IMR-90 (cell line): ENCODE results near the gene KRTAP29-1. TPM values are rescaled to one million over a fixed set of nuclear protein-coding genes. Genes with fewer than 3 reads are reported as not detected.

ENCODE experiments used
- ATAC-seq: fragments of 200-7000 bp; cut with Tn5 transposase; 2 replicates; pipeline ENCODE4 v1.9.1; 2020; ENCODE audit warnings: low read depth, mild to moderate bottlenecking, moderate library complexity
- BruUV-seq: library from RNA; stranded (reverse); fragments of 400-500 nt; replicated peaks from 2 replicates; lab custom pipeline; 2021; lab: Mats Ljungman, UMichigan
- CTCF ChIA-PET: fragments of 300-600 bp; formaldehyde crosslinking; extraction: SDS; loops from one replicate; lab custom pipeline; 2021; ENCODE audit warnings: antibody characterized with exemption; lab: Yijun Ruan, JAX
- POLR2A ChIA-PET: fragments of 300-600 bp; sonication (Branson Sonifier 250); formaldehyde crosslinking; loops from one replicate; lab custom pipeline; 2022; ENCODE audit warnings: antibody characterized with exemption; ENCODE audit not compliant: unreplicated experiment; lab: Charles Lee
- DNase-seq: peaks from one replicate; pipeline ENCODE4 v3.0.0; 2013
- H2AFZ ChIP-seq: replicated peaks from 2 replicates; pipeline ENCODE3; 2013; ENCODE audit warnings: low read length, mild to moderate bottlenecking; ENCODE audit not compliant: poor library complexity
- H2AK5ac ChIP-seq: 2 replicates; pipeline ENCODE4 v1.6.1; 2013; ENCODE audit warnings: low read depth, low read length, inconsistent platforms
- H2AK9ac ChIP-seq: replicated peaks from 2 replicates; pipeline ENCODE3; 2013; ENCODE audit warnings: mild to moderate bottlenecking, low read depth, low read length, moderate library complexity; ENCODE audit not compliant: poor library complexity
- H2BK120ac ChIP-seq: 2 replicates; pipeline ENCODE4 v1.6.1; 2013; ENCODE audit warnings: low read depth, low read length, inconsistent platforms
- H2BK15ac ChIP-seq: 3 replicates; pipeline ENCODE4 v1.6.1; 2013; ENCODE audit warnings: low read depth, low read length, inconsistent platforms
- H2BK20ac ChIP-seq: 2 replicates; pipeline ENCODE4 v1.6.1; 2013; ENCODE audit warnings: low read depth, mild to moderate bottlenecking, inconsistent platforms, low read length, moderate library complexity
- H2BK5ac ChIP-seq: 2 replicates; pipeline ENCODE4 v1.6.1; 2013; ENCODE audit warnings: mild to moderate bottlenecking, low read depth, low read length, inconsistent platforms; ENCODE audit not compliant: poor library complexity, severe bottlenecking
- H3K14ac ChIP-seq: replicated peaks from 2 replicates; pipeline ENCODE4 v1.6.1; 2013; ENCODE audit warnings: low read depth, low read length, inconsistent platforms
- H3K18ac ChIP-seq: 2 replicates; pipeline ENCODE4 v1.6.1; 2013; ENCODE audit warnings: low read depth, low read length, control low read depth
- H3K23ac ChIP-seq: 2 replicates; pipeline ENCODE4 v1.6.1; 2013; ENCODE audit warnings: low read depth, low read length, inconsistent platforms
- H3K27ac ChIP-seq: 2 replicates; pipeline ENCODE4 v1.5.1; 2013; ENCODE audit warnings: mild to moderate bottlenecking, control low read depth, low read length; ENCODE audit not compliant: insufficient read depth
- H3K27me3 ChIP-seq: 2 replicates; pipeline ENCODE4 v1.6.1; 2013; ENCODE audit warnings: low read length; ENCODE audit not compliant: control insufficient read depth, insufficient read depth
- H3K36me3 ChIP-seq: 2 replicates; pipeline ENCODE4 v1.6.1; 2013; ENCODE audit warnings: low read length, mixed read lengths; ENCODE audit not compliant: control insufficient read depth, insufficient read depth
- H3K4ac ChIP-seq: 2 replicates; pipeline ENCODE4 v1.6.1; 2013; ENCODE audit warnings: low read depth, low read length, inconsistent platforms
- H3K4me1 ChIP-seq: 2 replicates; pipeline ENCODE4 v1.6.1; 2013; ENCODE audit warnings: low read length, mixed read lengths; ENCODE audit not compliant: control insufficient read depth, insufficient read depth
- H3K4me2 ChIP-seq: 2 replicates; pipeline ENCODE4 v1.6.1; 2013; ENCODE audit warnings: low read depth, mild to moderate bottlenecking, control low read depth, low read length, moderate library complexity
- H3K4me3 ChIP-seq: 2 replicates; pipeline ENCODE4 v1.5.1; 2013; ENCODE audit warnings: low read depth, mild to moderate bottlenecking, control low read depth, low read length, moderate library complexity; ENCODE audit not compliant: insufficient read depth
- H3K56ac ChIP-seq: 2 replicates; pipeline ENCODE4 v1.6.1; 2013; ENCODE audit warnings: low read length, inconsistent platforms; ENCODE audit not compliant: insufficient read depth; ENCODE audit errors: extremely low read depth
- H3K79me1 ChIP-seq, 2 experiments: 2 replicates each; pipeline ENCODE4 v1.6.1; 2013; ENCODE audit warnings: low read length in 2 of 2, inconsistent platforms in 1 of 2, low read depth in 1 of 2
- H3K9ac ChIP-seq: 2 replicates; pipeline ENCODE4 v1.6.1; 2013; ENCODE audit warnings: low read depth, low read length, control low read depth
- H3K9me1 ChIP-seq: 2 replicates; pipeline ENCODE4 v1.6.1; 2013; ENCODE audit warnings: low read length, inconsistent platforms; ENCODE audit not compliant: insufficient read depth
- H3K9me3 ChIP-seq: 2 replicates; pipeline ENCODE4 v1.6.1; 2013; ENCODE audit warnings: low read length; ENCODE audit not compliant: control insufficient read depth, insufficient read depth
- H4K20me1 ChIP-seq: 2 replicates; pipeline ENCODE4 v1.6.1; 2013; ENCODE audit warnings: low read length, inconsistent platforms; ENCODE audit not compliant: insufficient read depth
- H4K5ac ChIP-seq: 2 replicates; pipeline ENCODE4 v1.6.1; 2013; ENCODE audit warnings: mild to moderate bottlenecking, low read depth, low read length, control low read depth
- H4K8ac ChIP-seq, 2 experiments: 2 replicates each; pipeline ENCODE4 v1.6.1; 2013; ENCODE audit warnings: low read depth in 2 of 2, low read length in 2 of 2, control low read depth in 1 of 2, inconsistent platforms in 1 of 2
- H4K91ac ChIP-seq: 2 replicates; pipeline ENCODE4 v1.6.1; 2013; ENCODE audit warnings: low read depth, low read length, inconsistent platforms; ENCODE audit not compliant: insufficient read depth
- BHLHE40 ChIP-seq: fragments of 150-350 bp; IDR thresholded peaks from 2 replicates; pipeline ENCODE4 v1.6.1; 2016; ENCODE audit warnings: mild to moderate bottlenecking, low read depth, low read length
- CEBPB ChIP-seq: IDR thresholded peaks from 2 replicates; pipeline ENCODE4 v1.6.1; 2012; ENCODE audit warnings: low read depth, low read length, improper control_type of control experiment
- CHD1 ChIP-seq: IDR thresholded peaks from 2 replicates; pipeline ENCODE4 v1.6.1; 2012; ENCODE audit warnings: low read depth, low read length, improper control_type of control experiment
- CTCF ChIP-seq: conservative IDR thresholded peaks from 2 replicates; pipeline ENCODE4 v1.5.1; 2012; ENCODE audit warnings: mild to moderate bottlenecking, low read depth, low read length, improper control_type of control experiment
- FOS ChIP-seq: fragments of 150-350 bp; IDR thresholded peaks from 2 replicates; pipeline ENCODE4 v1.6.1; 2016; ENCODE audit warnings: low read depth, low read length
- MAFK ChIP-seq: IDR thresholded peaks from 2 replicates; pipeline ENCODE4 v1.6.1; 2012; ENCODE audit warnings: low read depth, low read length, improper control_type of control experiment
- MXI1 ChIP-seq: IDR thresholded peaks from 2 replicates; pipeline ENCODE4 v1.6.1; 2012; ENCODE audit warnings: low read depth, mild to moderate bottlenecking, low read length, moderate library complexity, borderline replicate concordance
- NFE2L2 ChIP-seq: fragments of 150-350 bp; IDR thresholded peaks from 2 replicates; pipeline ENCODE4 v1.6.1; 2016; ENCODE audit warnings: low read depth, mild to moderate bottlenecking, low read length
- POLR2A ChIP-seq: IDR thresholded peaks from 2 replicates; pipeline ENCODE4 v1.6.1; 2012; ENCODE audit warnings: mild to moderate bottlenecking, low read depth, low read length
- RAD21 ChIP-seq: IDR thresholded peaks from 2 replicates; pipeline ENCODE4 v1.6.1; 2012; ENCODE audit warnings: low read length, improper control_type of control experiment
- RCOR1 ChIP-seq: IDR thresholded peaks from 2 replicates; pipeline ENCODE4 v1.6.1; 2012; ENCODE audit warnings: mild to moderate bottlenecking, low read length, improper control_type of control experiment; ENCODE audit not compliant: insufficient replicate concordance
- RFX5 ChIP-seq: IDR thresholded peaks from 2 replicates; pipeline ENCODE4 v1.8.0; 2012; ENCODE audit warnings: low read depth, mild to moderate bottlenecking, low read length, moderate library complexity
- SMC3 ChIP-seq: fragments of 150-350 bp; IDR thresholded peaks from 2 replicates; pipeline ENCODE4 v1.6.1; 2016; ENCODE audit warnings: low read depth, mild to moderate bottlenecking, antibody characterized with exemption, low read length, moderate library complexity
- WGBS, 2 experiments: methylation state at CpG; one replicate each; pipeline versions ENCODE4 v1.1.5 to v1.1.7; 2013; ENCODE audit warnings: missing lambda C conversion rate in 2 of 2; ENCODE audit not compliant: insufficient read length in 1 of 2; ENCODE audit errors: extremely low coverage in 2 of 2; 5-methylcytosine and 5-hydroxymethylcytosine counted together
- dilution Hi-C: fragments of 300-500 bp; cut with HindIII; formaldehyde crosslinking; loops from one replicate; pipeline ENCODE4 v1.14.3; 2018; ENCODE audit warnings: low sequenced_read_pairs; ENCODE audit not compliant: unreplicated experiment
- in situ Hi-C: fragments of 300-500 bp; cut with MboI; formaldehyde crosslinking; loops from 3 replicates; pipeline ENCODE4 v1.14.3; 2019; ENCODE audit warnings: low sequenced_read_pairs, inconsistent platforms, mixed read lengths
- intact Hi-C: fragments of 100-400 bp; cut with micrococcal nuclease; formaldehyde crosslinking; loops from 2 replicates; pipeline ENCODE4 v1.10.0; 2022
- polyA plus RNA-seq, 3 experiments: library from polyadenylated mRNA; depleted of rRNA; stranded (reverse); fragments of >200 nt; gene quantifications; 2 replicates each; pipeline ENCODE4 v1.2.3, GENCODE V29; 2012; ENCODE audit warnings: low replicate concordance in 1 of 3
- total RNA-seq: library from RNA; depleted of rRNA; stranded (reverse); fragments of >200 nt; gene quantifications from 2 replicates; pipeline ENCODE4 v1.2.3, GENCODE V29; 2012
- TF ChIP-seq, protein P1 (sequence below): fragments of 150-350 bp; IDR thresholded peaks from 2 replicates; pipeline ENCODE4 v1.6.1; 2017; ENCODE audit warnings: mild to moderate bottlenecking, antibody characterized with exemption, low read length, low read depth
- TF ChIP-seq, protein P2 (sequence below): fragments of 150-350 bp; IDR thresholded peaks from 2 replicates; pipeline ENCODE4 v1.6.1; 2016; ENCODE audit warnings: low read depth, mild to moderate bottlenecking, low read length, moderate library complexity, borderline replicate concordance

KRTAP29-1 gene
- total and polyA plus RNA-seq, 2 of the 4 experiments (the other 2 are of a cell fraction) = not detected

DNA sequence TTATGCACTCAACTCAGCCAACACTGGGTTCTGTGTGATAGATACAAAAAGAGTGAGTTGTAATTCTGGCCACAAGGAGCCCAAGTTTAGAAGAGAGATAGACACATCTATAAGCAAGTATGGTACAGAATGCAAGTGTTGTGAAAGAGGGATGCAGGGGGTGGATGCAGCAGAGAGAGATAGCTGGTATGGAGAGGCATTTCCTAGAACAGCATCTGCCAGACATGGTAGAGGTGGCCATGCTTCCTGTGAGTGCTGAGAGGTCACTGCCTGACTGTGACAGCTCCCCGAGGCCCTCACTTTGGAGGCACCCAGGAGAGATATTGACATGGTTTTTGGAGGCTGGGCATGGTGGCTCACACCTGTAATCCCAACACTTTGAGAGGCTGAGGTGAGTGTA lies 8.5 kb upstream of the KRTAP29-1 start:
- POLR2A ChIA-PET = no interaction called here
- Histone ChIP-seq H3K9ac (no peak overlapping the region), H3K14ac (no peak overlapping the region), H4K5ac (no peak overlapping the region), H3K9me3 (no peaks in the 10 kb centered on the region), H3K27me3 (peaks cover 8% of the 10 kb centered on the region), H3K56ac (no peak overlapping the region), H3K23ac (no peak overlapping the region), H4K8ac (no peak overlapping the region), H2AK9ac (no peak overlapping the region), H2BK20ac (no peak overlapping the region), H3K9me1 (no peaks in the 10 kb centered on the region; the same call in 1 of the 2 replicates), H3K4me3 (no peak overlapping the region), H2AFZ (no peak overlapping the region), H3K79me1 (no peaks in the 10 kb centered on the region), H3K4ac (no peak overlapping the region), H3K27ac (no peak overlapping the region), H2BK5ac (no peak overlapping the region), H2AK5ac (no peak overlapping the region), H4K20me1 (no peaks in the 10 kb centered on the region), H3K4me2 (no peak overlapping the region), H3K4me1 (no peaks in the 10 kb centered on the region), H3K36me3 (no peaks in the 10 kb centered on the region), H4K91ac (no peak overlapping the region), H2BK15ac (no peak overlapping the region), H3K18ac (no peak overlapping the region), H2BK120ac (no peak overlapping the region)
- DNase-seq (no peak), ATAC-seq (no peak)
- intact Hi-C loops (no loop called here), dilution Hi-C loops (no loop called here), in situ Hi-C loops (loop anchor here (10.0 kb wide), 1 partner anchor 64 kb away; no protein-coding TSS in a partner anchor)
- WGBS, 2 experiments = no CpG with 5 or more reads among the region's 1 CpG
- no peak for TF ChIP-seq MXI1
- TF ChIP-seq BHLHE40 = no peak
- TF ChIP-seq SMC3 = no peak
- TF ChIP-seq CEBPB = no peak
- no peak for TF ChIP-seq FOS
- TF ChIP-seq, protein P1, sequence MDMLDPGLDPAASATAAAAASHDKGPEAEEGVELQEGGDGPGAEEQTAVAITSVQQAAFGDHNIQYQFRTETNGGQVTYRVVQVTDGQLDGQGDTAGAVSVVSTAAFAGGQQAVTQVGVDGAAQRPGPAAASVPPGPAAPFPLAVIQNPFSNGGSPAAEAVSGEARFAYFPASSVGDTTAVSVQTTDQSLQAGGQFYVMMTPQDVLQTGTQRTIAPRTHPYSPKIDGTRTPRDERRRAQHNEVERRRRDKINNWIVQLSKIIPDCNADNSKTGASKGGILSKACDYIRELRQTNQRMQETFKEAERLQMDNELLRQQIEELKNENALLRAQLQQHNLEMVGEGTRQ = no peak
- TF ChIP-seq CHD1 = no peak
- TF ChIP-seq, protein P2, sequence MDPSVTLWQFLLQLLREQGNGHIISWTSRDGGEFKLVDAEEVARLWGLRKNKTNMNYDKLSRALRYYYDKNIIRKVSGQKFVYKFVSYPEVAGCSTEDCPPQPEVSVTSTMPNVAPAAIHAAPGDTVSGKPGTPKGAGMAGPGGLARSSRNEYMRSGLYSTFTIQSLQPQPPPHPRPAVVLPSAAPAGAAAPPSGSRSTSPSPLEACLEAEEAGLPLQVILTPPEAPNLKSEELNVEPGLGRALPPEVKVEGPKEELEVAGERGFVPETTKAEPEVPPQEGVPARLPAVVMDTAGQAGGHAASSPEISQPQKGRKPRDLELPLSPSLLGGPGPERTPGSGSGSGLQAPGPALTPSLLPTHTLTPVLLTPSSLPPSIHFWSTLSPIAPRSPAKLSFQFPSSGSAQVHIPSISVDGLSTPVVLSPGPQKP = no peak
- TF ChIP-seq POLR2A = no peak
- no peak for TF ChIP-seq RFX5
- TF ChIP-seq CTCF = no peak
- no peak for TF ChIP-seq RAD21
- TF ChIP-seq MAFK = no peak
- TF ChIP-seq RCOR1 = no peak
- TF ChIP-seq NFE2L2 = no peak
- BruUV-seq = no TSS peak
- CTCF ChIA-PET = no interaction called here
